AG04450 (cell line): ENCODE results near the gene COL9A1. TPM values are rescaled to one million over a fixed set of nuclear protein-coding genes. Genes with fewer than 3 reads are reported as not detected.

Experiments used
- CTCF ChIA-PET: fragments of 300-600, 350-600 bp; formaldehyde crosslinking; extraction: SDS; loops from one replicate; lab custom pipeline; 2022; ENCODE audit warnings: antibody characterized with exemption, inconsistent platforms; lab: Charles Lee
- POLR2A ChIA-PET: fragments of 350-600 bp; formaldehyde crosslinking; extraction: SDS; loops from one replicate; lab custom pipeline; 2021; ENCODE audit warnings: antibody characterized with exemption, inconsistent platforms; lab: Yijun Ruan, JAX
- DNase-seq: peaks from one replicate; pipeline ENCODE4 v3.0.0-alpha.2; 2011; ENCODE audit warnings: low read depth, low spot score
- H3K27ac ChIP-seq: one replicate; pipeline ENCODE4 v1.5.1; 2012; ENCODE audit warnings: low read depth, low read length, control low read depth
- H3K27me3 ChIP-seq: one replicate; pipeline ENCODE4 v1.6.0; 2012; ENCODE audit warnings: low read length; ENCODE audit not compliant: control insufficient read depth, insufficient read depth
- H3K4me3 ChIP-seq: 2 replicates; pipeline ENCODE4 v1.5.1; 2011; ENCODE audit warnings: mild to moderate bottlenecking, low read depth, low read length, control low read depth
- H3K9me3 ChIP-seq: 2 replicates; pipeline ENCODE4 v1.5.1; 2012; ENCODE audit warnings: low read length; ENCODE audit not compliant: control insufficient read depth, insufficient read depth
- CTCF ChIP-seq: IDR thresholded peaks from 2 replicates; pipeline ENCODE4 v1.5.1; 2011; ENCODE audit warnings: low read depth, low read length, control low read depth, inconsistent platforms
- polyA plus RNA-seq: library from polyadenylated mRNA; depleted of rRNA; stranded (reverse); fragments of >200 nt; gene quantifications from 2 replicates; pipeline ENCODE4 v1.2.3, GENCODE V29; 2011

Gene COL9A1
- polyA plus RNA-seq, 1 experiment: not detected

- Histone ChIP-seq H3K9me3 (no peaks in the 10 kb centered on the region), H3K27ac (no peak overlapping the region), H3K27me3 (no peaks in the 10 kb centered on the region), H3K4me3 (no peak overlapping the region)
- ChIA-PET CTCF (interaction anchor here (1.8 to 3.2 kb wide), 2 partner anchors 8 to 12 kb away, joined by 5 to 22 read pairs; no protein-coding TSS in a partner anchor), POLR2A (no interaction called here)
- TF ChIP-seq CTCF: no peak
- DNase-seq: no peak
These were observed 4.8 kb downstream of the COL9A1 start for GRCh38 chr6:70298068-70298467.

GRCh38 chr6:70292193-70292592, 10.7 kb downstream of the COL9A1 start:
- Histone ChIP-seq H3K9me3 (no peaks in the 10 kb centered on the region), H3K27me3 (no peaks in the 10 kb centered on the region), H3K27ac (no peak overlapping the region), H3K4me3 (no peak overlapping the region)
- no peak for DNase-seq
- CTCF ChIA-PET: interaction anchor here (0.6 to 2.8 kb wide), 3 partner anchors 17 to 592 kb away, joined by 3 to 12 read pairs (median 6); no protein-coding TSS in a partner anchor
- POLR2A ChIA-PET: no interaction called here
- no peak for TF ChIP-seq CTCF

GRCh38 chr6:70289299-70289698, 13.6 kb downstream of the COL9A1 start:
- no peak for TF ChIP-seq CTCF
- CTCF ChIA-PET: interaction anchor here (2.2 to 2.4 kb wide), 2 partner anchors 20 to 68 kb away, joined by 14 to 18 read pairs; no protein-coding TSS in a partner anchor
- H3K27me3 ChIP-seq: no peaks in the 10 kb centered on the region

GRCh38 chr6:70286905-70287304, 16.0 kb downstream of the COL9A1 start:
- DNase-seq: no peak
- POLR2A ChIA-PET: no interaction called here
- Histone ChIP-seq H3K27ac (no peak overlapping the region), H3K27me3 (peaks cover 14% of the 10 kb centered on the region), H3K4me3 (no peak overlapping the region), H3K9me3 (no peaks in the 10 kb centered on the region; the same call in 1 of the 2 replicates)
- no peak for TF ChIP-seq CTCF
- CTCF ChIA-PET: interaction anchor here (0.5 kb wide), 1 partner anchor 22 kb away, joined by 4 read pairs; no protein-coding TSS in a partner anchor

More at GRCh38 chr6:70289299-70289698, 13.6 kb downstream of the COL9A1 start:
- Histone ChIP-seq H3K27ac (no peak overlapping the region), H3K9me3 (no peaks in the 10 kb centered on the region), H3K4me3 (no peak overlapping the region)
- no peak for DNase-seq
- POLR2A ChIA-PET: no interaction called here

- Histone ChIP-seq H3K9me3 (no peaks in the 10 kb centered on the region; the same call in 1 of the 2 replicates), H3K4me3 (no peak overlapping the region), H3K27me3 (peaks cover 14% of the 10 kb centered on the region), H3K27ac (no peak overlapping the region)
- DNase-seq: no peak
- ChIA-PET CTCF (no interaction called here), POLR2A (no interaction called here)
- TF ChIP-seq CTCF: no peak
These were observed 17.7 kb downstream of the COL9A1 start for GRCh38 chr6:70285201-70285600.
